Right lobe of liver (tissue), 4 donors: Measurements from ENCODE around the gene MYL9.

Experiments used
- POLR2A ChIP-seq: fragments of 450-650 bp; IDR thresholded peaks from one replicate; pipeline ENCODE4 v1.6.1; 2017; ENCODE audit warnings: antibody characterized with exemption, mild to moderate bottlenecking
- TF ChIP-seq, protein P1 (sequence below), 4 donors: fragments of 200-600 bp in 3 of 4; fragments of 450-650 bp in 1 of 4; IDR thresholded peaks; one replicate each; pipeline versions ENCODE4 v1.5.1 to v1.8.0; 2016 to 2022; ENCODE audit warnings: antibody characterized with exemption in 4 of 4, mild to moderate bottlenecking in 2 of 4
- donor health status: DM: no; HTN: no; CAD: no.
- donor health status: DM: no; HTN: no; CAD: no.
- donor health status: DM: no; HTN: yes; CAD: no.

DNA sequence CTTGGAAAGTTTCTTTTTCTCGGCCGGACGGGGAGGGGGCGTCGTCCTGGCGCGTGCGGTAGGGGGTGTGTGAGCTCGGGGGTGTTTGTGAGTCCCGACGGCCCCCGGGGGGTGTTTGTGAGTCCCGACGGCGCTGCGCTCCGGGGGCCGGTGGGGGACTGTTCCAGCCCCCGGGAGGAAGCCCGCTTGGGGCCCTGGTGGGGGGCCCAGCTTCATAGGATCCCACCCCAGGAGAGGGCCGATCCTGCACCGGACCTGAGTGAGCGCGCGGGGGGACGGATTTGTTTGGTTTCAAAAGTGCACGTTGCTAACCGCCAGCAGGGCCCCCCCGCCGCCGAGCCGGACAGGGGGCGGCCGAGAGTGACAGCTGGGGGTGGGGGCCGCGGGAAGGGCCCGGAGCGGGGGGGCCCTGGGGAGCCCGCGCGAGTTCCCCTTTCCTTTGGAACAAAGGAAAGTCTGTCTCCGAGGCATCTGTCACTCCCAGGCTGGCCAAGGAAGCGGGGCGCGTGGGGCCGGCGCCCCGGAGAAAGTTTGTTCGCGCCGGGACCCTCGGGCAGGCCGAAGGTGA, 32.6 kb downstream of the MYL9 start:
- no peak for TF ChIP-seq POLR2A
- TF ChIP-seq, protein P1, sequence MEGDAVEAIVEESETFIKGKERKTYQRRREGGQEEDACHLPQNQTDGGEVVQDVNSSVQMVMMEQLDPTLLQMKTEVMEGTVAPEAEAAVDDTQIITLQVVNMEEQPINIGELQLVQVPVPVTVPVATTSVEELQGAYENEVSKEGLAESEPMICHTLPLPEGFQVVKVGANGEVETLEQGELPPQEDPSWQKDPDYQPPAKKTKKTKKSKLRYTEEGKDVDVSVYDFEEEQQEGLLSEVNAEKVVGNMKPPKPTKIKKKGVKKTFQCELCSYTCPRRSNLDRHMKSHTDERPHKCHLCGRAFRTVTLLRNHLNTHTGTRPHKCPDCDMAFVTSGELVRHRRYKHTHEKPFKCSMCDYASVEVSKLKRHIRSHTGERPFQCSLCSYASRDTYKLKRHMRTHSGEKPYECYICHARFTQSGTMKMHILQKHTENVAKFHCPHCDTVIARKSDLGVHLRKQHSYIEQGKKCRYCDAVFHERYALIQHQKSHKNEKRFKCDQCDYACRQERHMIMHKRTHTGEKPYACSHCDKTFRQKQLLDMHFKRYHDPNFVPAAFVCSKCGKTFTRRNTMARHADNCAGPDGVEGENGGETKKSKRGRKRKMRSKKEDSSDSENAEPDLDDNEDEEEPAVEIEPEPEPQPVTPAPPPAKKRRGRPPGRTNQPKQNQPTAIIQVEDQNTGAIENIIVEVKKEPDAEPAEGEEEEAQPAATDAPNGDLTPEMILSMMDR (IDR thresholded peaks at IDR 0.05), result no peak
